OCI-LY1 (cell line): ENCODE measurements around the gene CDH6.

Experiments
- EZH2 ChIP-seq: fragments of 200-600 bp; sonication (generic), shearing (Covaris generic); IDR thresholded peaks from 2 replicates; pipeline ENCODE4 v1.8.0; 2017; ENCODE audit warnings: borderline replicate concordance, mixed run types, mild to moderate bottlenecking, antibody characterized with exemption, low read length, moderate library complexity, mixed read lengths
- TF ChIP-seq, protein P1 (sequence below): fragments of 200-600 bp; sonication (generic), shearing (Covaris generic); IDR thresholded peaks from 2 replicates; pipeline ENCODE4 v1.5.1; 2017; ENCODE audit warnings: mild to moderate bottlenecking, antibody characterized with exemption, low read length, moderate library complexity, mixed read lengths

DNA sequence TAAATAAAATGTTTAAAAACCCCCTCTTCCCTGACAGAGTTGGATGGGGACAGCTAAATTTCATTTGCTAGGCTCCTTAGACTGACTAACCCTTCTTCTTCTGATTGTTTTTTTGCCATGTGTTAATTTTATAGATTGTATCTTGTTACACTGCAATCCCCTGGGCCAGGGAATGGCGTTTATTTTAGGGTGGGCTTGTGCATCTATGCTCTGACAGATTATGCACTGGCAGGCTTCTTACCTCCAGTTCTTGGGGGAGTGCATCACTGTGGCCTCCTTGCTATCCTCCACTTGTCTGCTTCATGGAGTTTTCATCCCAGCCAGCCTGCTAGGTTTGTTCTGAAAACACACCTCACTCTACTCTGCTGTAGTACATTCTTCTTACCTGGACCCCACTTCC, 178.6 kb downstream of the CDH6 start:
- TF ChIP-seq, protein P1, sequence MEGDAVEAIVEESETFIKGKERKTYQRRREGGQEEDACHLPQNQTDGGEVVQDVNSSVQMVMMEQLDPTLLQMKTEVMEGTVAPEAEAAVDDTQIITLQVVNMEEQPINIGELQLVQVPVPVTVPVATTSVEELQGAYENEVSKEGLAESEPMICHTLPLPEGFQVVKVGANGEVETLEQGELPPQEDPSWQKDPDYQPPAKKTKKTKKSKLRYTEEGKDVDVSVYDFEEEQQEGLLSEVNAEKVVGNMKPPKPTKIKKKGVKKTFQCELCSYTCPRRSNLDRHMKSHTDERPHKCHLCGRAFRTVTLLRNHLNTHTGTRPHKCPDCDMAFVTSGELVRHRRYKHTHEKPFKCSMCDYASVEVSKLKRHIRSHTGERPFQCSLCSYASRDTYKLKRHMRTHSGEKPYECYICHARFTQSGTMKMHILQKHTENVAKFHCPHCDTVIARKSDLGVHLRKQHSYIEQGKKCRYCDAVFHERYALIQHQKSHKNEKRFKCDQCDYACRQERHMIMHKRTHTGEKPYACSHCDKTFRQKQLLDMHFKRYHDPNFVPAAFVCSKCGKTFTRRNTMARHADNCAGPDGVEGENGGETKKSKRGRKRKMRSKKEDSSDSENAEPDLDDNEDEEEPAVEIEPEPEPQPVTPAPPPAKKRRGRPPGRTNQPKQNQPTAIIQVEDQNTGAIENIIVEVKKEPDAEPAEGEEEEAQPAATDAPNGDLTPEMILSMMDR = no peak
- TF ChIP-seq EZH2 = no peak
